Common myeloid progenitor, CD34-positive (primary cell): ENCODE measurements around the gene GPATCH3.

Source experiments
- CTCF ChIA-PET: fragments of 350-600 bp; sonication (Branson Sonifier 250); formaldehyde crosslinking; loops from one replicate; lab custom pipeline; 2021; ENCODE audit warnings: antibody characterized with exemption; lab: Charles Lee
- POLR2A ChIA-PET: fragments of 350-600 bp; sonication (Branson Sonifier 250); formaldehyde crosslinking; loops from one replicate; lab custom pipeline; 2021; ENCODE audit warnings: antibody characterized with exemption; lab: Charles Lee
- DNase-seq, 3 donors: peaks; one replicate each; pipeline versions ENCODE4 v3.0.0 to v3.0.0-alpha.2; 2013
- H3K27ac ChIP-seq, 2 experiments: 1 replicate in 1 of 2; 2 replicates in 1 of 2; pipeline ENCODE4 v1.7.0; 2013; ENCODE audit warnings: inconsistent platforms in 2 of 2, low read length in 2 of 2, mild to moderate bottlenecking in 2 of 2, low read depth in 1 of 2, moderate library complexity in 1 of 2; ENCODE audit not compliant: severe bottlenecking in 2 of 2, insufficient read depth in 1 of 2, poor library complexity in 1 of 2
- H3K27me3 ChIP-seq, 5 experiments: replicated peaks in 2 of 5; 1 replicate in 3 of 5; 2 replicates in 2 of 5; pipeline versions ENCODE4 v1.6.1 to v1.7.0; 2013; ENCODE audit warnings: low read length in 4 of 5, mild to moderate bottlenecking in 2 of 5, moderate library complexity in 2 of 5, inconsistent platforms in 1 of 5; ENCODE audit not compliant: insufficient read depth in 5 of 5, control insufficient read depth in 4 of 5
- H3K36me3 ChIP-seq, 4 experiments: 1 replicate in 2 of 4; 2 replicates in 2 of 4; pipeline versions ENCODE4 v1.6.1 to v1.7.0; 2013; ENCODE audit warnings: low read length in 3 of 4, control low read depth in 1 of 4, mild to moderate bottlenecking in 1 of 4; ENCODE audit not compliant: control insufficient read depth in 4 of 4, insufficient read depth in 4 of 4
- H3K4me1 ChIP-seq, 4 experiments: 1 replicate in 3 of 4; 2 replicates in 1 of 4; pipeline versions ENCODE4 v1.6.1 to v1.7.1; 2013; ENCODE audit warnings: low read length in 3 of 4, mild to moderate bottlenecking in 3 of 4, control low read depth in 1 of 4, inconsistent platforms in 1 of 4, moderate library complexity in 1 of 4; ENCODE audit not compliant: control insufficient read depth in 4 of 4, insufficient read depth in 4 of 4; ENCODE audit errors: control extremely low read depth in 1 of 4
- H3K4me3 ChIP-seq, 7 experiments: 1 replicate in 4 of 7; 2 replicates in 3 of 7; pipeline versions ENCODE4 v1.5.1 to v1.7.0; 2013; ENCODE audit warnings: mild to moderate bottlenecking in 7 of 7, low read length in 6 of 7, moderate library complexity in 6 of 7, inconsistent platforms in 2 of 7, low read depth in 2 of 7, control low read depth in 1 of 7; ENCODE audit not compliant: insufficient read depth in 4 of 7, control insufficient read depth in 1 of 7; ENCODE audit errors: extremely low read depth in 1 of 7
- H3K9me3 ChIP-seq, 5 experiments: 1 replicate in 4 of 5; 2 replicates in 1 of 5; pipeline versions ENCODE4 v1.6.1 to v1.7.1; 2013; ENCODE audit warnings: low read length in 4 of 5, mild to moderate bottlenecking in 2 of 5, inconsistent platforms in 1 of 5, low read depth in 1 of 5, moderate library complexity in 1 of 5; ENCODE audit not compliant: control insufficient read depth in 4 of 5, insufficient read depth in 2 of 5; ENCODE audit errors: control extremely low read depth in 1 of 5
- WGBS: methylation state at CpG from one replicate; pipeline ENCODE4 v1.1.5; 2013; ENCODE audit not compliant: insufficient coverage; 5-methylcytosine and 5-hydroxymethylcytosine counted together

Gene GPATCH3

GRCh38 chr1:26907071-26907917 lies 7.0 kb upstream of the GPATCH3 start:
- 87% methylated on average over 6 of the region's 6 CpGs for WGBS
- no peaks in the 10 kb centered on the region for H3K27me3 ChIP-seq
- H3K36me3 ChIP-seq = no peaks in the 10 kb centered on the region
- H3K27ac ChIP-seq = no peak overlapping the region
- no peak overlapping the region for H3K4me3 ChIP-seq
- no peaks in the 10 kb centered on the region for H3K4me1 ChIP-seq
- ChIA-PET CTCF (interaction anchor here (0.9 to 1.3 kb wide), 2 partner anchors 22 to 29 kb away, joined by 3 read pairs; no protein-coding TSS in a partner anchor), POLR2A (no interaction called here)
- no peaks in the 10 kb centered on the region for H3K9me3 ChIP-seq
- DNase-seq = no peak

DNA sequence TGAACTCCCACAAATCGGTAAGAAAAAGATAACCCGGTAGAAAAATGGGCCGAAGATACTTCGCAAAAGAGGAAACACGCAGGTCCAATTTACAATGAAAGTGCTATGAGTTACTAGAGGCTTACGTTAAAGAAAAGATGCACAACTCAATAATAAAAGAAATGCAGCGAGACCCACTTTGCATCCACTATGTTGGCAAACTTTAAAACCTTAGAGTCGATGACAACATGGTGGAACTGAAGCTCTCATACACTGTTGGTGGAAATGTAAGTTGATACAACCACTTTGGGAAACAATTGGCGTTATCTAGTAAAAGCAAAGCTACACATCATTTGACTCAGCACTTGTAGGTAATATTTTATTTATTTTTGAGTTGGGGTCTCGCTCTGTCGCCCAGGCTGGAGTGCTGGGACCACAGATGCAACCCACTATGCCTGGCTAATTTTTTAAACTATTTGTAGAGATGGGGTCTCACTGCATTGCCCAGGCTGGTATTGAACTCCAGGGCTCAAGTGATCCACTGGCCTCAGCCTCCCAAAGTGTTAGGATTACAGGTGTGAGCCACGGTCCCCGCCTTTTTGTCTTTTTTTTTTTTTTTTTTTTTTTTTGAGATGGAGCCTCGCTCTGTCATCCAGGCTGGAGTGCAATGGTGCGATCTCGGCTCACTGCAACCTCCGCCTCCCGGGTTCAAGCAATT lies 696 bp upstream of the GPATCH3 start:
- ChIA-PET POLR2A (interaction anchor here (0.6 to 2.1 kb wide), 3 partner anchors 11 to 325 kb away, joined by 3 to 12 read pairs (median 3); partner anchors contain the start of gene GPN2), CTCF (interaction anchor here (1.1 to 3.8 kb wide), 2 partner anchors 12 to 53 kb away, joined by 3 to 26 read pairs; partner anchors contain the start of gene GPN2)

DNA sequence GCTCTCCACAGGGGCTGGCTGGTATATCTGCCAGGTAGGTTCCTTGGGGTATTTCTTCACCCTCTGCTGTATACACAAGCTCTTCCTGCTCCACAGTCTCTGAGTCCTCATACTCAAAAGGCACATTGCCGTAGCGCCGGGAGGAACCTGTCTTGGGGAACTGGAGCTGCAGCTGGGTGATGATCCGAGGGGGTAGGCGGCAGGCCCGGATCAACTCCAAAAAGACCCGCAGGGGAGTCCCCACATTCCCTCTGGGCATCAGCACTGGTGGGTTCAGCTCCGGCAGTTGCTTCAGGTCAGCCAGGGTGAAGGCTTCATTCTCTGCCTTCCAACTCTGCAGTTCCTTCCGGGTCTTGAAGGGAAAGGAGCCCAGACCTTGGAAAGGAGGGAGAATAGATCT lies 2.9 kb downstream of the GPATCH3 start:
- Histone ChIP-seq H3K27ac (no peak overlapping the region), H3K36me3 (peaks cover 12 to 46% (median 35%) of the 10 kb centered on the region in 4 experiments)
- 95% methylated on average over 7 of the region's 9 CpGs for WGBS

More for the DNA sequence above, 696 bp upstream of the GPATCH3 start:
- Histone ChIP-seq H3K27me3 (no peaks in the 10 kb centered on the region), H3K36me3 (peaks cover 0 to 16% (median 8%) of the 10 kb centered on the region in 4 experiments), H3K4me3 (peak overlapping the region in 6 of 7 experiments; percentile 86 to 97 (median 90)), H3K27ac (peak overlapping the region; percentile 97 to 98), H3K9me3 (no peaks in the 10 kb centered on the region), H3K4me1 (peaks cover 7 to 23% (median 19%) of the 10 kb centered on the region in 4 experiments)
- no peak for DNase-seq
- 55% methylated on average over 6 of the region's 18 CpGs for WGBS

GRCh38 chr1:26894263-26894662 lies 6.0 kb downstream of the GPATCH3 start:
- Histone ChIP-seq H3K4me3 (no peak overlapping the region), H3K27me3 (no peaks in the 10 kb centered on the region), H3K27ac (no peak overlapping the region), H3K4me1 (peaks cover 2 to 22% (median 21%) of the 10 kb centered on the region in 4 experiments), H3K9me3 (no peaks in the 10 kb centered on the region), H3K36me3 (peaks cover 13 to 55% (median 38%) of the 10 kb centered on the region in 4 experiments)
- CTCF ChIA-PET = no interaction called here
- POLR2A ChIA-PET = no interaction called here
- DNase-seq = no peak
- 96% methylated on average over 13 of the region's 13 CpGs for WGBS

More for the DNA sequence above, 2.9 kb downstream of the GPATCH3 start:
- Histone ChIP-seq H3K9me3 (no peaks in the 10 kb centered on the region), H3K4me3 (no peak overlapping the region), H3K4me1 (peaks cover 7 to 23% (median 19%) of the 10 kb centered on the region in 4 experiments), H3K27me3 (no peaks in the 10 kb centered on the region)
- no peak for DNase-seq
- ChIA-PET CTCF (interaction anchor here (1.1 to 3.8 kb wide), 2 partner anchors 8 to 19 kb away, joined by 3 to 26 read pairs; partner anchors contain the start of gene GPN2), POLR2A (no interaction called here)

DNA sequence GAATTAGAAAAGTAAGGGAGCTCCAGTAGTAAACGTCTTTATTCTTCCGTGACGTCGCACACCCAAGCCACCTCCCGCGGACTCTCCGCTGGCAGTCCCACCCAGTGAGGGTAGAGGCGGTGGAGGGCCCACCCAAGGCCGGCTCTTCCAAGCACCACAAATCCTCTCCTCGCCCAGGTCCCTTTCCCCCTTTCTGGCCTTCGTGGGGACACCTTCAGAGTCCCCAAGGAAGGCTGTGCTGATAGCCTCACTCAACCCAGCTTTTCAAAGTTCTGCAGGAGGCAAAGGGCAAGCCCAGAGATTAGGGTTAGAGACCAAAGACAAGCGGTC lies 9.8 kb downstream of the GPATCH3 start:
- Histone ChIP-seq H3K27me3 (no peaks in the 10 kb centered on the region), H3K27ac (peak overlapping the region; percentile 72 to 89), H3K36me3 (peaks cover 14 to 64% (median 46%) of the 10 kb centered on the region in 4 experiments), H3K4me1 (peaks cover 3 to 21% (median 18%) of the 10 kb centered on the region in 4 experiments), H3K9me3 (no peaks in the 10 kb centered on the region), H3K4me3 (peak overlapping the region; percentile 65 to 96 (median 91))
- 6% methylated on average over 12 of the region's 12 CpGs for WGBS
- ChIA-PET CTCF (interaction anchor here (0.7 to 4.8 kb wide), 5 partner anchors 9 to 282 kb away, joined by 3 to 26 read pairs (median 3); partner anchors contain the start of gene GPATCH3), POLR2A (interaction anchor here (0.6 to 1.7 kb wide), 3 partner anchors 9 to 57 kb away, joined by 3 to 12 read pairs (median 4); partner anchors contain the start of gene GPATCH3)
- peak in 1 of 3 donors; percentile 25 for DNase-seq

DNA sequence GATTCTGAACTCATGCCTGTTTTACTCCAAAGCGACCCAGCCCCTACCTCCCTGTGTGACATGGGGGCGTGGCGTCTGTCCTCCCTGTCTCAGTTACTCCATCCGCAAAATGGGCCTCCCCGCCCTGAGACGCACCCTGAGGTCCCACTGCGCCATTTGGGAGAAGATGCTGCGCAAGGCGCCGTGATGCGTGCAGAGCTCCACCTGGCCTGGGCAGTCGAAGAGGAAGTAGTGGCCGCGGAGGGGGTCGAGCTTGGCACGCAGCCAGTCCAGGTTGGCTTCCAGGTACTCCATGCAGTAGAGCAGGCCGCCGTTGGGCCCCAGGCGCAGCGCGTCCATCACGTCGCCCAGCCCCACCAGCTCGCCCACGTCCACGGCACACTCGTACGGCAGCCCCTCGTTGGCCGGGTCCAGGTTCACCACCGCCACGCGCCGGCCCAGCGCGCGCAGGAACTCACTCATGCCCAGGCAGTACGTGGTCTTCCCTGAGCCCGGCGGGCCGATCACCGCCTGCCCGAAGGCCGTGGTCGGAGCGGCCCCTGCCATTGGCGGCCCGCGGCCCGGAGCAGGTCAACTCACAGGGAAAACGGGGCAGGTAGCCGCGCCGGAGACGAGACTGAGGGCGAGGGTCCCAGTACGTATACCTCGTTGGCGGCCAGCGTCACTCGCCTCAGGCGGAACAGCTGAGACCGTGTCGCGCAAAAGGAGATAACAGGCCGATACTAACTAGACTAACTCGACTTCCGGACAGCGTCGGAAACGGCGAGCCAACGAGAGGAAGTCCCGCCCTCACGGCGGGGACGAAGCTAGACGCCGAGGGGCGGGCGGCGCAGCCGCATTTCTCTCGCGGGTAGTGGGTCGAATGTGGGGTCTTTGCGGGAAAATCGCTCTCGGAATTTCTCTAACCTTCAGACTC lies 10.5 kb downstream of the GPATCH3 start, which contains the start of gene GPN2:
GPN2 (minus strand) TSS at position 733 of the 916 bp plus-strand sequence; CDS start at position 546, 187 bp downstream.
- no peaks in the 10 kb centered on the region for H3K9me3 ChIP-seq
- peak within 1 kb of the TSS; percentile 65 to 96 (median 91) for H3K4me3 ChIP-seq
- peaks cover 16 to 66% (median 43%) of the 10 kb centered on the region in 4 experiments for H3K36me3 ChIP-seq
- DNase-seq = peak; percentile 79 to 90 (median 85)
- H3K4me1 ChIP-seq = peaks cover 3 to 21% (median 18%) of the 10 kb centered on the region in 4 experiments
- POLR2A ChIA-PET = interaction anchor here (0.6 to 1.7 kb wide), 4 partner anchors 10 to 56 kb away, joined by 3 to 12 read pairs (median 4); partner anchors contain the start of gene GPATCH3
- H3K27ac ChIP-seq = peak within 1 kb of the TSS; percentile 72 to 89
- CTCF ChIA-PET = interaction anchor here (0.6 to 4.8 kb wide), 7 partner anchors 9 to 296 kb away, joined by 3 to 26 read pairs (median 3); partner anchors contain the start of gene GPATCH3
- WGBS = 1% methylated on average over 84 of the region's 89 CpGs
- no peaks in the 10 kb centered on the region for H3K27me3 ChIP-seq
